ENCODE data around the gene NOXRED1. TPM values are rescaled to one million over a fixed set of nuclear protein-coding genes. Genes with fewer than 3 reads are reported as not detected.
"Not testable (repeated sequence)": the region's sequence is repeated elsewhere in the genome, so short reads cannot be mapped to it uniquely, and the experiment has no call there.

Gene NOXRED1
- polyA plus RNA-seq (2013, experiment 1 of 2; ENCODE audit: insufficient read length) = 0.10 TPM
- polyA plus RNA-seq (2013, experiment 2 of 2; ENCODE audit: insufficient read length) = 0.24 TPM

- no peak for DNase-seq
These were observed at the start of gene NOXRED1 for GRCh38 chr14:77423423-77423822. TSS of gene NOXRED1 (minus strand) at chr14:77423523. CDS start at chr14:77422889, 634 bp downstream.

- no peak for DNase-seq
These were observed 47.0 kb upstream of the NOXRED1 start for GRCh38 chr14:77470224-77470870.

- no peak for DNase-seq
These were observed 46.2 kb upstream of the NOXRED1 start for GRCh38 chr14:77469539-77469938.

GRCh38 chr14:77469067-77469505 lies 45.8 kb upstream of the NOXRED1 start:
- no peak for DNase-seq

GRCh38 chr14:77467801-77468200 lies 44.5 kb upstream of the NOXRED1 start:
- no peak for DNase-seq

GRCh38 chr14:77459072-77459723 lies 35.9 kb upstream of the NOXRED1 start:
- DNase-seq = peak; percentile 62

GRCh38 chr14:77458249-77458950 lies 35.1 kb upstream of the NOXRED1 start:
- DNase-seq = peak; percentile 21

- DNase-seq = peak; percentile 99
These were observed 34.4 kb upstream of the NOXRED1 start, which contains the start of the genes AHSA1 and VIPAS39 for GRCh38 chr14:77457522-77458248. TSS of gene AHSA1 (plus strand) at chr14:77458093. CDS start at chr14:77458190, 97 bp downstream. TSS of gene VIPAS39 (minus strand) at chr14:77457601. CDS start at chr14:77454102, 3,499 bp downstream.

- no peak for DNase-seq
These were observed 33.8 kb upstream of the NOXRED1 start for GRCh38 chr14:77457115-77457521.

GRCh38 chr14:77455966-77456640 lies 32.8 kb upstream of the NOXRED1 start:
- no peak for DNase-seq

- no peak for DNase-seq
These were observed 18.9 kb upstream of the NOXRED1 start for GRCh38 chr14:77442196-77442595.

- DNase-seq = no peak
These were observed 16.5 kb upstream of the NOXRED1 start for GRCh38 chr14:77439861-77440260.

GRCh38 chr14:77438596-77438995 lies 15.3 kb upstream of the NOXRED1 start:
- DNase-seq = no peak

GRCh38 chr14:77436042-77436441 lies 12.7 kb upstream of the NOXRED1 start:
- peak; percentile 27 for DNase-seq

- DNase-seq = no peak
These were observed 3.1 kb upstream of the NOXRED1 start for GRCh38 chr14:77426396-77426795.

- DNase-seq = no peak
These were observed 1.5 kb upstream of the NOXRED1 start for GRCh38 chr14:77424862-77425261.

- peak; percentile 30 for DNase-seq
These were observed 2.1 kb downstream of the NOXRED1 start for GRCh38 chr14:77421201-77421600.

GRCh38 chr14:77416836-77417235 lies 6.5 kb downstream of the NOXRED1 start:
- no peak for DNase-seq

- not testable (repeated sequence) for DNase-seq
These were observed 7.2 kb downstream of the NOXRED1 start for GRCh38 chr14:77416098-77416497.

- not testable (repeated sequence) for DNase-seq
These were observed 7.8 kb downstream of the NOXRED1 start for GRCh38 chr14:77415403-77416030.

- DNase-seq = no peak
These were observed 14.2 kb downstream of the NOXRED1 start for GRCh38 chr14:77409131-77409533.

All from fibroblast of skin of abdomen (primary cell).